Keratinocyte (primary cell): ENCODE data around the gene FABP3. TPM values are rescaled to one million over a fixed set of nuclear protein-coding genes. Genes with fewer than 3 reads are reported as not detected.
A peak's percentile ranks its signal among the peaks of the same experiment; 100 is the strongest.

Experiments used
- DNase-seq: peaks from one replicate; pipeline ENCODE4 v3.0.0-alpha.2; 2011; ENCODE audit warnings: low read depth, missing footprints, low spot score
- FAIRE-seq: peaks from 2 replicates; lab custom pipeline; 2011; peaks lifted over from hg19 to GRCh38; lab: Jason Lieb, UNC
- H2AFZ ChIP-seq: 2 replicates; pipeline ENCODE4 v1.6.0; 2012; ENCODE audit warnings: low read length, control low read depth, inconsistent platforms; ENCODE audit not compliant: control insufficient read depth
- H3K27ac ChIP-seq: 2 replicates; pipeline ENCODE4 v1.5.1; 2011; ENCODE audit warnings: low read length; ENCODE audit not compliant: control insufficient read depth, insufficient read depth
- H3K27me3 ChIP-seq: 3 replicates; pipeline ENCODE4 v1.6.0; 2011; ENCODE audit warnings: low read length; ENCODE audit not compliant: control insufficient read depth, insufficient read depth; ENCODE audit errors: extremely low read depth
- H3K36me3 ChIP-seq, 2 experiments: 2 replicates in 1 of 2; 3 replicates in 1 of 2; pipeline ENCODE4 v1.5.1; 2011; ENCODE audit warnings: low read length in 2 of 2, mild to moderate bottlenecking in 1 of 2; ENCODE audit not compliant: control insufficient read depth in 2 of 2, insufficient read depth in 2 of 2; ENCODE audit errors: extremely low read depth in 1 of 2
- H3K4me1 ChIP-seq: 3 replicates; pipeline ENCODE4 v1.5.1; 2011; ENCODE audit warnings: low read length; ENCODE audit not compliant: control insufficient read depth, insufficient read depth; ENCODE audit errors: extremely low read depth
- H3K4me2 ChIP-seq: 3 replicates; pipeline ENCODE4 v1.6.0; 2011; ENCODE audit warnings: low read depth, low read length; ENCODE audit not compliant: control insufficient read depth, insufficient read depth; ENCODE audit errors: extremely low read depth
- H3K4me3 ChIP-seq, 3 experiments: fragments of 200-600 bp in 1 of 3; sonication (generic) in 1 of 3; 2 replicates in 2 of 3; 3 replicates in 1 of 3; pipeline ENCODE4 v1.5.1; 2011 to 2016; ENCODE audit warnings: low read length in 3 of 3, mild to moderate bottlenecking in 3 of 3, control low read depth in 2 of 3, inconsistent platforms in 1 of 3, low read depth in 1 of 3, mixed read lengths in 1 of 3, mixed run types in 1 of 3, moderate library complexity in 1 of 3; ENCODE audit not compliant: control insufficient read depth in 2 of 3, insufficient read depth in 2 of 3; ENCODE audit errors: extremely low read depth in 1 of 3
- H3K79me2 ChIP-seq: 2 replicates; pipeline ENCODE4 v1.6.0; 2012; ENCODE audit warnings: low read length; ENCODE audit not compliant: control insufficient read depth, insufficient read depth
- H3K9ac ChIP-seq: 3 replicates; pipeline ENCODE4 v1.6.0; 2011; ENCODE audit warnings: low read length; ENCODE audit not compliant: control insufficient read depth, insufficient read depth; ENCODE audit errors: extremely low read depth
- H3K9me1 ChIP-seq: 3 replicates; pipeline ENCODE4 v1.6.0; 2011; ENCODE audit warnings: low read length; ENCODE audit not compliant: control insufficient read depth, insufficient read depth; ENCODE audit errors: extremely low read depth
- H3K9me3 ChIP-seq: 2 replicates; pipeline ENCODE4 v1.5.1; 2012; ENCODE audit warnings: low read depth, low read length; ENCODE audit not compliant: control insufficient read depth
- H4K20me1 ChIP-seq: 3 replicates; pipeline ENCODE4 v1.6.0; 2011; ENCODE audit warnings: low read length; ENCODE audit not compliant: control insufficient read depth, insufficient read depth; ENCODE audit errors: extremely low read depth
- CTCF ChIP-seq, 3 experiments: IDR thresholded peaks in 1 of 3; conservative IDR thresholded peaks in 1 of 3; optimal IDR thresholded peaks in 1 of 3; 2 replicates in 2 of 3; 3 replicates in 1 of 3; pipeline versions ENCODE3 to v1.5.1; 2011; ENCODE audit warnings: low read length in 3 of 3, mild to moderate bottlenecking in 3 of 3, moderate library complexity in 2 of 3, control low read depth in 1 of 3, inconsistent platforms in 1 of 3; ENCODE audit not compliant: insufficient read depth in 2 of 3; ENCODE audit errors: extremely low read depth in 1 of 3
- EZH2 ChIP-seq: IDR thresholded peaks from one replicate; pipeline ENCODE4 v1.6.1; 2012; ENCODE audit warnings: inconsistent platforms, mild to moderate bottlenecking, low read length, moderate library complexity
- dilution Hi-C: fragments of 300-500 bp; cut with MboI; formaldehyde crosslinking; loops from one replicate; pipeline ENCODE4 v1.7.0; 2020; ENCODE audit warnings: low sequenced_read_pairs; ENCODE audit not compliant: extremely low pct_ligation_motif_present
- polyA plus RNA-seq, 5 experiments: library from polyadenylated mRNA; depleted of rRNA in 3 of 5; stranded (reverse) in 3 of 5; stranded (forward) in 1 of 5; unstranded in 1 of 5; fragments of >200 nt; gene quantifications; 1 replicate in 1 of 5; 2 replicates in 3 of 5; 3 replicates in 1 of 5; pipeline versions ENCODE4 v1.2.1 to v1.2.3, GENCODE V29; 2011 to 2012; ENCODE audit warnings: missing spikeins in 2 of 5, low read depth in 1 of 5, low replicate concordance in 1 of 5

FABP3 gene
- polyA plus RNA-seq, 1 donor (not counting 4 experiments of a cell fraction or from before 2014, with no cell fraction given), result 0.59 TPM

- H3K36me3 ChIP-seq, result no peaks in the 10 kb centered on the region
- H4K20me1 ChIP-seq, result no peaks in the 10 kb centered on the region
- DNase-seq, result peak; percentile 91
- peak; percentile 92 for FAIRE-seq
- H2AFZ ChIP-seq, result peak overlapping the region; percentile 90
- H3K27me3 ChIP-seq, result no peaks in the 10 kb centered on the region
- peak overlapping the region in 1 of 3 experiments; percentile 31 for H3K4me3 ChIP-seq
- peaks cover 49% of the 10 kb centered on the region for H3K4me1 ChIP-seq
- peak overlapping the region; percentile 41 for H3K4me2 ChIP-seq
- dilution Hi-C loops, result no loop called here
- H3K9me1 ChIP-seq, result no peaks in the 10 kb centered on the region
- H3K9ac ChIP-seq, result peak overlapping the region; percentile 20
- no peaks in the 10 kb centered on the region for H3K79me2 ChIP-seq
- TF ChIP-seq EZH2, result no peak
- TF ChIP-seq CTCF (optimal IDR thresholded peaks at IDR 0.05 in 1 of 3, IDR thresholded peaks at IDR 0.05 in 1 of 3, conservative IDR thresholded peaks at IDR 0.05 in 1 of 3; ENCODE audit: extremely low read depth in 1 of 3, insufficient read depth in 2 of 3, low read length in 3 of 3), result peak; percentile 81 to 96 (median 91)
- H3K27ac ChIP-seq, result peak overlapping the region; percentile 39
- no peaks in the 10 kb centered on the region for H3K9me3 ChIP-seq
Measured at GRCh38 chr1:31394584-31395193, 21.8 kb upstream of the FABP3 start.

GRCh38 chr1:31393463-31393862 lies 20.6 kb upstream of the FABP3 start:
- H3K4me3 ChIP-seq, result no peak overlapping the region
- H4K20me1 ChIP-seq, result no peaks in the 10 kb centered on the region
- peaks cover 47% of the 10 kb centered on the region for H3K4me1 ChIP-seq
- H3K27ac ChIP-seq, result no peak overlapping the region
- DNase-seq, result no peak
- dilution Hi-C loops, result no loop called here
- H3K9me3 ChIP-seq, result no peaks in the 10 kb centered on the region
- TF ChIP-seq EZH2, result no peak
- no peak for TF ChIP-seq CTCF (optimal IDR thresholded peaks at IDR 0.05 in 1 of 3, IDR thresholded peaks at IDR 0.05 in 1 of 3, conservative IDR thresholded peaks at IDR 0.05 in 1 of 3; ENCODE audit: extremely low read depth in 1 of 3, insufficient read depth in 2 of 3, low read length in 3 of 3)
- no peak overlapping the region for H2AFZ ChIP-seq
- no peak for FAIRE-seq
- no peak overlapping the region for H3K9ac ChIP-seq
- H3K4me2 ChIP-seq, result no peak overlapping the region
- H3K36me3 ChIP-seq, result no peaks in the 10 kb centered on the region
- no peaks in the 10 kb centered on the region for H3K9me1 ChIP-seq
- H3K27me3 ChIP-seq, result no peaks in the 10 kb centered on the region
- no peaks in the 10 kb centered on the region for H3K79me2 ChIP-seq
